BJ (cell line): Measurements from ENCODE around the gene SLC5A5. TPM values are rescaled to one million over a fixed set of nuclear protein-coding genes. Genes with fewer than 3 reads are reported as not detected.

Experiments used
- CTCF ChIA-PET: fragments of 350-600 bp; formaldehyde crosslinking; extraction: SDS; loops from one replicate; lab custom pipeline; 2021; ENCODE audit warnings: antibody characterized with exemption, inconsistent platforms; lab: Yijun Ruan, JAX
- POLR2A ChIA-PET: fragments of 300-600 bp; sonication (Branson Sonifier 250); formaldehyde crosslinking; extraction: SDS; loops from one replicate; lab custom pipeline; 2021; ENCODE audit warnings: antibody characterized with exemption; lab: Charles Lee
- DNase-seq: peaks from one replicate; pipeline ENCODE4 v3.0.0-alpha.2; 2011; ENCODE audit warnings: low read depth
- H3K27me3 ChIP-seq: 2 replicates; pipeline ENCODE4 v1.6.0; 2011; ENCODE audit warnings: low read length; ENCODE audit not compliant: control insufficient read depth, insufficient read depth
- H3K36me3 ChIP-seq: 2 replicates; pipeline ENCODE4 v1.5.1; 2011; ENCODE audit warnings: low read length; ENCODE audit not compliant: control insufficient read depth, insufficient read depth
- H3K4me3 ChIP-seq: 2 replicates; pipeline ENCODE4 v1.5.1; 2011; ENCODE audit warnings: low read depth, mild to moderate bottlenecking, control low read depth, low read length
- CTCF ChIP-seq: IDR thresholded peaks from 2 replicates; pipeline ENCODE4 v1.5.1; 2011; ENCODE audit warnings: low read depth, mild to moderate bottlenecking, control low read depth, inconsistent platforms, low read length, moderate library complexity; ENCODE audit not compliant: insufficient read depth
- polyA minus RNA-seq: library from RNA; depleted of rRNA, polyadenylated mRNA; stranded (reverse); fragments of >200 nt; gene quantifications from 2 replicates; pipeline ENCODE4 v1.2.3, GENCODE V29; 2011; rRNA and poly(A)+ RNA removed
- polyA plus RNA-seq: library from polyadenylated mRNA; depleted of rRNA; stranded (reverse); fragments of >200 nt; gene quantifications from 2 replicates; pipeline ENCODE4 v1.2.3, GENCODE V29; 2011; rRNA removed

Gene SLC5A5
- polyA plus RNA-seq (not detected in 2 replicates), polyA minus RNA-seq (not detected in 2 replicates)

GRCh38 chr19:17871878-17872250 is at the start of gene SLC5A5:
Gene SLC5A5, plus strand, starts transcription at chr19:17871945. Its CDS starts 375 bp downstream, at chr19:17872320.
- no peak for TF ChIP-seq CTCF
- Histone ChIP-seq H3K36me3 (no peaks in the 10 kb centered on the region), H3K4me3 (no peak within 1 kb of the TSS), H3K27me3 (peaks cover 28% of the 10 kb centered on the region)
- ChIA-PET CTCF (interaction anchor here (1.1 to 6.9 kb wide), 4 partner anchors 13 to 66 kb away, joined by 3 to 111 read pairs (median 12); partner anchors contain the start of gene CCDC124), POLR2A (no interaction called here)
- DNase-seq: no peak

- Histone ChIP-seq H3K4me3 (no peak overlapping the region), H3K27me3 (no peaks in the 10 kb centered on the region; the same call in 1 of the 2 replicates), H3K36me3 (no peaks in the 10 kb centered on the region)
- no peak for TF ChIP-seq CTCF
- CTCF ChIA-PET: interaction anchor here (0.9 kb wide), 1 partner anchor 33 kb away, joined by 3 read pairs; no protein-coding TSS in a partner anchor
- POLR2A ChIA-PET: no interaction called here
- no peak for DNase-seq
Observed at GRCh38 chr19:17824339-17824738, 47.4 kb upstream of the SLC5A5 start.

GRCh38 chr19:17826508-17827056 is 45.2 kb upstream of the SLC5A5 start:
- no peak for DNase-seq
- no peak for TF ChIP-seq CTCF
- ChIA-PET POLR2A (no interaction called here), CTCF (interaction anchor here (0.6 to 1.0 kb wide), 2 partner anchors 22 to 27 kb away, joined by 3 read pairs; no protein-coding TSS in a partner anchor)
- Histone ChIP-seq H3K27me3 (no peaks in the 10 kb centered on the region; the same call in 1 of the 2 replicates), H3K4me3 (no peak overlapping the region), H3K36me3 (no peaks in the 10 kb centered on the region)

- peak overlapping the region; percentile 3 for H3K4me3 ChIP-seq
- CTCF ChIA-PET: interaction anchor here (0.6 kb wide), 1 partner anchor 550 kb away, joined by 3 read pairs; no protein-coding TSS in a partner anchor
- DNase-seq: no peak
- POLR2A ChIA-PET: no interaction called here
- H3K36me3 ChIP-seq: no peaks in the 10 kb centered on the region
- no peaks in the 10 kb centered on the region; the same call in 1 of the 2 replicates for H3K27me3 ChIP-seq
- TF ChIP-seq CTCF: no peak
Observed at GRCh38 chr19:17829855-17830566, 41.7 kb upstream of the SLC5A5 start.
